SK-N-SH (cell line): ENCODE results near the gene IL37. TPM values are rescaled to one million over a fixed set of nuclear protein-coding genes. Genes with fewer than 3 reads are reported as not detected.

Experiments used
- CTCF ChIA-PET: fragments of 300-600, 350-600 bp; formaldehyde crosslinking; extraction: SDS; loops from one replicate; lab custom pipeline; 2021; lab: Yijun Ruan, JAX
- POLR2A ChIA-PET: fragments of 350-600 bp; sonication (Branson Sonifier 250); formaldehyde crosslinking; extraction: SDS; loops from one replicate; lab custom pipeline; 2020; ENCODE audit warnings: antibody characterized with exemption, inconsistent platforms; lab: Yijun Ruan, JAX
- DNase-seq: peaks from one replicate; pipeline ENCODE4 v3.0.0; 2012
- H2AFZ ChIP-seq: fragments of 200-600 bp; sonication (generic); 2 replicates; pipeline ENCODE4 v1.8.1; 2016; ENCODE audit warnings: antibody characterized with exemption, mild to moderate bottlenecking, low read depth
- H3F3A ChIP-seq: fragments of 200-600 bp; sonication (generic); replicated peaks from 2 replicates; pipeline ENCODE3; 2016; ENCODE audit warnings: antibody characterized with exemption, mild to moderate bottlenecking; ENCODE audit not compliant: insufficient read depth
- H3K27ac ChIP-seq, 2 experiments: fragments of 200-500 bp in 1 of 2; fragments of 200-600 bp in 1 of 2; sonication (Bioruptor generic) in 1 of 2; sonication (generic), shearing (Covaris generic) in 1 of 2; 2 replicates each; pipeline versions ENCODE4 v1.5.1 to v1.6.1; 2014 to 2016; ENCODE audit warnings: low read depth in 2 of 2, inconsistent platforms in 1 of 2, low read length in 1 of 2, mild to moderate bottlenecking in 1 of 2, mixed read lengths in 1 of 2
- H3K27me3 ChIP-seq: fragments of 200-600 bp; sonication (generic), shearing (Covaris generic); 2 replicates; pipeline ENCODE4 v1.6.1; 2016; ENCODE audit warnings: mixed run types; ENCODE audit not compliant: insufficient read depth
- H3K36me3 ChIP-seq, 2 experiments: fragments of 200-500 bp in 1 of 2; fragments of 200-600 bp in 1 of 2; sonication (Bioruptor generic) in 1 of 2; sonication (generic) in 1 of 2; replicated peaks in 1 of 2; 2 replicates each; pipeline versions ENCODE3 to v1.5.1; 2014 to 2016; ENCODE audit warnings: low read length in 1 of 2, mild to moderate bottlenecking in 1 of 2; ENCODE audit not compliant: insufficient read depth in 2 of 2, control insufficient read depth in 1 of 2
- H3K4me1 ChIP-seq, 2 experiments: fragments of 200-500 bp in 1 of 2; fragments of 200-600 bp in 1 of 2; sonication (Bioruptor generic) in 1 of 2; sonication (generic), shearing (Covaris generic) in 1 of 2; 2 replicates each; pipeline versions ENCODE4 v1.5.1 to v1.6.1; 2014 to 2016; ENCODE audit warnings: low read depth in 1 of 2, low read length in 1 of 2, mixed run types in 1 of 2; ENCODE audit not compliant: insufficient read depth in 2 of 2, control insufficient read depth in 1 of 2
- H3K4me2 ChIP-seq: fragments of 200-600 bp; sonication (generic), shearing (Covaris generic); 2 replicates; pipeline ENCODE4 v1.6.1; 2017; ENCODE audit warnings: mixed run types
- H3K4me3 ChIP-seq, 2 experiments: fragments of 200-500 bp in 1 of 2; fragments of 200-600 bp in 1 of 2; sonication (Bioruptor generic) in 1 of 2; sonication (generic), shearing (Covaris generic) in 1 of 2; 2 replicates each; pipeline versions ENCODE4 v1.5.1 to v1.8.1; 2014 to 2016; ENCODE audit warnings: low read depth in 2 of 2, inconsistent platforms in 1 of 2, low read length in 1 of 2, mild to moderate bottlenecking in 1 of 2, mixed read lengths in 1 of 2, moderate library complexity in 1 of 2
- H3K79me2 ChIP-seq: fragments of 200-600 bp; sonication (generic); 2 replicates; pipeline ENCODE4 v1.8.1; 2017; ENCODE audit warnings: mild to moderate bottlenecking; ENCODE audit not compliant: insufficient read depth
- H3K9ac ChIP-seq: fragments of 200-600 bp; sonication (generic); 2 replicates; pipeline ENCODE4 v1.6.1; 2017; ENCODE audit warnings: mixed run types
- H3K9me2 ChIP-seq: fragments of 200-600 bp; sonication (generic); 2 replicates; pipeline ENCODE4 v1.6.1; 2017; ENCODE audit warnings: mixed run types
- H3K9me3 ChIP-seq: fragments of 200-600 bp; sonication (generic); 2 replicates; pipeline ENCODE4 v1.6.1; 2017; ENCODE audit warnings: mixed run types, mild to moderate bottlenecking, moderate library complexity
- H4K20me1 ChIP-seq: fragments of 200-600 bp; sonication (generic); 2 replicates; pipeline ENCODE4 v1.6.1; 2017; ENCODE audit warnings: mild to moderate bottlenecking, mixed run types; ENCODE audit not compliant: insufficient read depth
- CHD2 ChIP-seq: fragments of 150-350 bp; IDR thresholded peaks from 2 replicates; pipeline ENCODE4 v1.6.1; 2018; ENCODE audit warnings: low read length; ENCODE audit not compliant: partially characterized antibody
- CTCF ChIP-seq: fragments of 200-600 bp; sonication (generic); IDR thresholded peaks from 2 replicates; pipeline ENCODE4 v1.6.1; 2017; ENCODE audit warnings: antibody characterized with exemption, mild to moderate bottlenecking, moderate library complexity
- EP300 ChIP-seq, 2 experiments: IDR thresholded peaks; 2 replicates each; pipeline versions ENCODE4 v1.4.0 to v1.6.1; 2012; ENCODE audit warnings: borderline replicate concordance in 1 of 2, low read depth in 1 of 2, low read length in 1 of 2
- FOSL2 ChIP-seq: IDR thresholded peaks from 2 replicates; pipeline ENCODE4 v1.4.0; 2012; ENCODE audit warnings: low read depth, mild to moderate bottlenecking, moderate library complexity, borderline replicate concordance
- GABPA ChIP-seq: IDR thresholded peaks from 2 replicates; pipeline ENCODE4 v1.4.0; 2012; ENCODE audit warnings: low read depth, mild to moderate bottlenecking
- IRF3 ChIP-seq: fragments of 150-350 bp; IDR thresholded peaks from 2 replicates; pipeline ENCODE4 v1.6.1; 2016; ENCODE audit warnings: mild to moderate bottlenecking, low read depth, low read length
- MEF2A ChIP-seq: IDR thresholded peaks from 2 replicates; pipeline ENCODE4 v1.4.0; 2012; ENCODE audit warnings: low read depth, borderline replicate concordance
- MXI1 ChIP-seq: IDR thresholded peaks from 2 replicates; pipeline ENCODE4 v1.6.1; 2012; ENCODE audit warnings: mild to moderate bottlenecking, low read depth, low read length, improper control_type of control experiment
- RAD21 ChIP-seq: IDR thresholded peaks from 2 replicates; pipeline ENCODE4 v1.6.1; 2012; ENCODE audit warnings: mild to moderate bottlenecking, low read length
- RCOR1 ChIP-seq: fragments of 150-350 bp; IDR thresholded peaks from 2 replicates; pipeline ENCODE4 v1.6.1; 2017; ENCODE audit warnings: antibody characterized with exemption, low read length
- TCF12 ChIP-seq: IDR thresholded peaks from 2 replicates; pipeline ENCODE4 v1.4.0; 2012
- ZBTB33 ChIP-seq: IDR thresholded peaks from 2 replicates; pipeline ENCODE4 v1.4.0; 2012; ENCODE audit warnings: low read depth, borderline replicate concordance
- WGBS: methylation state at CpG from one replicate; pipeline ENCODE4 v1.1.6; 2017; ENCODE audit warnings: low lambda C conversion rate; 5-methylcytosine and 5-hydroxymethylcytosine counted together
- polyA plus RNA-seq, 3 experiments: library from polyadenylated mRNA; depleted of rRNA; stranded (reverse); fragments of >200 nt; gene quantifications; 2 replicates each; pipeline ENCODE4 v1.2.3, GENCODE V29; 2012

Gene IL37
- polyA plus RNA-seq, 1 of the 3 experiments (the other 2 are of a cell fraction) = not detected

GRCh38 chr2:112960230-112960825 is 49.4 kb downstream of the IL37 start:
- H4K20me1 ChIP-seq = no peaks in the 10 kb centered on the region
- no peaks in the 10 kb centered on the region for H3K79me2 ChIP-seq
- no peak overlapping the region for H3K27ac ChIP-seq
- H3K4me3 ChIP-seq = no peak overlapping the region
- H2AFZ ChIP-seq = no peak overlapping the region
- peaks cover 43% of the 10 kb centered on the region; the same call in 1 of the 2 replicates for H3K27me3 ChIP-seq
- ChIA-PET POLR2A (no interaction called here), CTCF (interaction anchor here (1.4 to 5.3 kb wide), 6 partner anchors 13 to 216 kb away, joined by 4 to 46 read pairs (median 15); partner anchors contain the start of gene IL36G)
- no peaks in the 10 kb centered on the region for H3K9me2 ChIP-seq
- no peaks in the 10 kb centered on the region; a peak in 1 of 4 replicates for H3K4me1 ChIP-seq
- H3K36me3 ChIP-seq = no peaks in the 10 kb centered on the region
- no peak overlapping the region for H3K4me2 ChIP-seq
- H3K9ac ChIP-seq = no peak overlapping the region
- 26% methylated on average over 2 of the region's 2 CpGs for WGBS
- TF ChIP-seq CHD2 (no peak), CTCF (no peak), TCF12 (no peak), RAD21 (no peak), RCOR1 (no peak), ZBTB33 (no peak), FOSL2 (no peak), EP300 (IDR thresholded peaks at IDR 0.05; ENCODE audit: borderline replicate concordance in 1 of 2, low read depth in 1 of 2, low read length in 1 of 2) (no peak), IRF3 (no peak), MXI1 (no peak), GABPA (no peak), MEF2A (no peak)
- DNase-seq = no peak
- H3F3A ChIP-seq = no peaks in the 10 kb centered on the region
- no peaks in the 10 kb centered on the region for H3K9me3 ChIP-seq
